BJ (cell line): ENCODE data around the gene RNF208. TPM values are rescaled to one million over a fixed set of nuclear protein-coding genes. Genes with fewer than 3 reads are reported as not detected.

ENCODE experiments used
- CTCF ChIA-PET: fragments of 350-600 bp; formaldehyde crosslinking; extraction: SDS; loops from one replicate; lab custom pipeline; 2021; ENCODE audit warnings: antibody characterized with exemption, inconsistent platforms; lab: Yijun Ruan, JAX
- POLR2A ChIA-PET: fragments of 300-600 bp; sonication (Branson Sonifier 250); formaldehyde crosslinking; extraction: SDS; loops from one replicate; lab custom pipeline; 2021; ENCODE audit warnings: antibody characterized with exemption; lab: Charles Lee
- DNase-seq: peaks from one replicate; pipeline ENCODE4 v3.0.0-alpha.2; 2011; ENCODE audit warnings: low read depth
- H3K27me3 ChIP-seq: 2 replicates; pipeline ENCODE4 v1.6.0; 2011; ENCODE audit warnings: low read length; ENCODE audit not compliant: control insufficient read depth, insufficient read depth
- H3K36me3 ChIP-seq: 2 replicates; pipeline ENCODE4 v1.5.1; 2011; ENCODE audit warnings: low read length; ENCODE audit not compliant: control insufficient read depth, insufficient read depth
- H3K4me3 ChIP-seq: 2 replicates; pipeline ENCODE4 v1.5.1; 2011; ENCODE audit warnings: low read depth, mild to moderate bottlenecking, control low read depth, low read length
- CTCF ChIP-seq: IDR thresholded peaks from 2 replicates; pipeline ENCODE4 v1.5.1; 2011; ENCODE audit warnings: low read depth, mild to moderate bottlenecking, control low read depth, inconsistent platforms, low read length, moderate library complexity; ENCODE audit not compliant: insufficient read depth
- polyA plus RNA-seq: library from polyadenylated mRNA; depleted of rRNA; stranded (reverse); fragments of >200 nt; gene quantifications from 2 replicates; pipeline ENCODE4 v1.2.3, GENCODE V29; 2011

RNF208 gene
- polyA plus RNA-seq, 1 experiment, result 0.39 TPM

DNA sequence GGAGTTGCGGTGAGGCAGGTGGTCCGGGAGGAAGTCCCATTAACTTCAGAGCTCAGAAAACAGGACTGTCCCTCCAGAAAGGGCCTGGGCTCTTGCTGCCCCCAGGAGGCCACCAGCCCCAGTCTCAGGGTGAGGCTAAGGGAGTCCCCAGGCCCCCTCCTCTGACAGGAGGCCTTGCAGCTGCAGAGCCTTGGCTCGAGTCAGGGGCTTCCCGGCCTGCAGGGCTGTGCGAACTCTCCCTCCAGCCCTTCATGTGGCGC, 25.8 kb upstream of the RNF208 start:
- POLR2A ChIA-PET, result no interaction called here
- no peak for DNase-seq
- CTCF ChIA-PET, result interaction anchor here (0.7 to 3.5 kb wide), 3 partner anchors 11 to 212 kb away, joined by 3 to 14 read pairs (median 4); no protein-coding TSS in a partner anchor
- Histone ChIP-seq H3K27me3 (no peaks in the 10 kb centered on the region; the same call in 1 of the 2 replicates), H3K36me3 (peaks cover 6% of the 10 kb centered on the region), H3K4me3 (no peak overlapping the region)
- TF ChIP-seq CTCF, result no peak

DNA sequence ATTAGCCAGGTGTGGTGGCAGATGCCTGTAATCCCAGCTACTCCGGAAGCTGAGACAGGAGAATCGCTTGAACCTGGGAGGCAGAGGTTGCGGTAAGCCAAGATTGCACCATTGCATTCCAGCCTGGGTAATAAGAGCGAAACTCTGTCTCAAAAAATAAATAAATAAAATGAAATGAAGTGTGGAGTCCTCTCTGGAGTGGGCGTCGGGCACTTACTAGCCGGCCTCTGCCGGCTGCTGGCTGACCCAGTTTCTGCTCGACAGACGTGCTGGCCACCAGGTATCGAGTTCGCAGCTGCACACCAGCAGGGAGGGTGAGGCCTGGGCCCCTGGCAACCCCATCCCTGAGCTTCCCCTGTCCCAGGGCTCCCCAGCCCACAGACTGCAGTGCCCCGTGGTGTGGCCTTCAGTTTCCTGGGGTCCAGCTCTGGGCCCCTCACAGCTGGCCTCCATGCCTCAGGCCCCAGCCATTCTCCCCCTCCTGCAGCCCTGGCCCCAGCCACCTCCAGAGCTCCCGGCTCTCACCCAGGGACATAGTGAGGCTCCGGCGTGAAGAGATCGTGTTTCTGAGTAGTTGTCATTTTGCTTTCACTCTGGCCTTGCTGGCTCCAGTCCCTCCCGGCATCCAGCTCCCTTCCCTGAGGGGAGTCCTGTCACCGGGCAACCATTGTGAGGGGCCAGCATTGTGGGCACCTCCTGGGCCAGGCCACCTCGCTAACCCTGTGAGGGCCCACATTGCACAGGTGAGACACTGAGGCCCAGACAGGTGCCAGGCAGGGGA, 25.3 kb upstream of the RNF208 start:
- DNase-seq, result no peak
- no peak overlapping the region for H3K4me3 ChIP-seq
- TF ChIP-seq CTCF, result no peak
- ChIA-PET CTCF (interaction anchor here (0.7 to 3.5 kb wide), 3 partner anchors 11 to 212 kb away, joined by 3 to 14 read pairs (median 4); no protein-coding TSS in a partner anchor), POLR2A (no interaction called here)
- H3K36me3 ChIP-seq, result peaks cover 11% of the 10 kb centered on the region
- no peaks in the 10 kb centered on the region; the same call in 1 of the 2 replicates for H3K27me3 ChIP-seq

GRCh38 chr9:137245450-137246421, 23.7 kb upstream of the RNF208 start:
- ChIA-PET CTCF (interaction anchor here (0.6 to 2.5 kb wide), 2 partner anchors 9 to 125 kb away, joined by 3 to 10 read pairs; no protein-coding TSS in a partner anchor), POLR2A (no interaction called here)
- Histone ChIP-seq H3K36me3 (peaks cover 11% of the 10 kb centered on the region), H3K4me3 (no peak overlapping the region), H3K27me3 (no peaks in the 10 kb centered on the region; the same call in 1 of the 2 replicates)
- no peak for TF ChIP-seq CTCF
- no peak for DNase-seq

- ChIA-PET POLR2A (interaction anchor here (0.9 kb wide), 1 partner anchor 10 kb away, joined by 3 read pairs; the partner anchor contains the start of gene NELFB), CTCF (interaction anchor here (0.6 to 2.5 kb wide), 4 partner anchors 8 to 181 kb away, joined by 3 to 10 read pairs (median 4); no protein-coding TSS in a partner anchor)
- Histone ChIP-seq H3K4me3 (no peak overlapping the region), H3K27me3 (no peaks in the 10 kb centered on the region; the same call in 1 of the 2 replicates), H3K36me3 (peaks cover 11% of the 10 kb centered on the region)
- no peak for DNase-seq
- TF ChIP-seq CTCF, result no peak
These were observed 22.7 kb upstream of the RNF208 start for GRCh38 chr9:137244486-137245449.
